Measurements from ENCODE around the gene FAM180A.

The FAM180A gene

DNA sequence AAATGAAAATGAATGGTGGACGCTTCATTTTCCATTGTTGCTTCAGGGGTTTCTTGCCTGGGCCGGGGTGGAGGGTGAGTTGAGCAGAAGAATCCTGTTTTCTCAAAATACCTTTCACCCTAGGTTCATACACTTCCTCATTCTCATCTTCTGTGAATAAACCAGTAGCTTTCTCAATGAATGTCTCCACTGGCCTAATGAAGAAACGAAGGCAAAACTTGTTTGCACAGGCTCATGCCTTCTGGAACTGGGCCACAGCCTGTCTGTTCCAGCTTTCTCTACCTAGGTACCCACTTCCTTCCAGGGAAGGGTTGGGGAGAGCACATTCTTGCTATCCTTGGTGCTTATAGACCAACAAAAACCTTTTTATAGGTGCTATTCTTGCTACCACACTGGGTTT lies 65.0 kb downstream of the FAM180A start:
- DNase-seq (ENCODE audit: low read depth): no peak

DNA sequence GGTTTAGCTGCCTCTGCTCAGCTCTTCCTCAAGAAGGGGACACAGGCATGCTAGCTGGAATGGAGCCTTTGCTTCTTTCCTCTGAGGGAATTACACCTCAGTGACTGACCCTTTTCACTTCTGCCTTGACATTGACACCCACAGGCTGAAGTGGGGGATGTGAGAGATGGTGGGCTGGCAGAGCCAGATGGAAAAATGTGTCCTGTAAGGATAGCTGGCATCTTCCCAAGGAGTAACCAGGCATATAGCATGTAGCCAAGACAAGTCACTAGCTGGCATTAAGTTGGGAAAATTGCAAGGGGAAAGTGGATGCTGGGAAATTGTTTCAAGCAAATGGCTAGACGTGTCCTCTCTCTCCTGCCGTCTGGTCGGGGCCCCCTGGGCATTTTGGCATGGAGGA lies 66.4 kb downstream of the FAM180A start:
- no peak for DNase-seq (ENCODE audit: low read depth)

DNA sequence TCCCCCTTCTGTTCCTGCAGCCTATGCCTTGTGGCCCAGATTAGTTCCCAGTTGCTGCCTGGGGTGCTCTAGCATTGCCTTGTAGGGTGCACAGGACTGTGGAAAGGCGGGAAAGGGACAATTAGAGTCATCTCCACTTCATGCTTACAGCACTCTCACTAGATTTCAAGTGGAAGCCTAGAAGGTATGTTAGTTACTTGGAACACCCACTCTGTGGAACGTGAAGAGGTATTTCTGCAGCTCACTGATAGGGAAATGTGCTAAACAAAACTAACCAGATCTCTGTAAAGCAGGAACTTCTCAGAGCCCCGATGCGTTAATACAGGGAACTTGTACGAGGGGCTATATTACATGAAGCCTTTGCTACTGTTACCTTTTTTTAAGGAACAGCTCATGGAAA lies 66.9 kb downstream of the FAM180A start:
- DNase-seq (ENCODE audit: low read depth): no peak

Measured in CMK (cell line).